Erythroblast (primary cell): Measurements from ENCODE around the gene R3HDM2.

ENCODE experiments used
- GATA1 ChIP-seq: IDR thresholded peaks from 2 replicates; pipeline ENCODE4 v1.6.1; 2011; ENCODE audit warnings: low read depth, mild to moderate bottlenecking, control low read depth, low read length, moderate library complexity
- POLR2A ChIP-seq: IDR thresholded peaks from 2 replicates; pipeline ENCODE4 v1.6.1; 2011; ENCODE audit warnings: mild to moderate bottlenecking, low read length

GRCh38 chr12:57459750-57460467, 29.1 kb upstream of the R3HDM2 start, which contains the start of gene GLI1:
- TF ChIP-seq POLR2A (no peak), GATA1 (no peak)
